C4-2B (cell line): ENCODE measurements around the gene KAZN.

ENCODE experiments used
- CTCF ChIP-seq: fragments of 450-650 bp; conservative IDR thresholded peaks from 2 replicates; pipeline ENCODE4 v1.5.1; 2017; ENCODE audit warnings: mild to moderate bottlenecking
- ZFX ChIP-seq: fragments of 450-650 bp; IDR thresholded peaks from 2 replicates; pipeline ENCODE4 v1.6.1; 2017

DNA sequence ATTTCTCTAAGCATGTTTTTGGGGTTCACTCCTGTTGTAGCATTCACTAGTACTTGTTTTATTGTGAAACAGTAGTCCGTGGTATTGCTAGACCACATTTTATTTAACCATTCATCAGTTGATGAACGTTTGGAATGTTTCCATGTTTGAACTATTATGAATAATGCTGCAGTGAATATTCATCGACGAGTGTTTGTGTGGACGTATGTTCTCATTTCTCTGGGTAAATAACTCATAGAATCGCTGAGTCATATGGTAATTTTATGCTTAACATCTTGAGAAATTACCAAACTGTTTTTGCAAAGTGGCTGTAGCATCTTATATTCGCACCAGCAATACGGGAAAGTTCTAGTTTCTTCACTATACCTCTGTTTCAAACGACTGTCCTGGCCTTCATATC is 28.0 kb upstream of the KAZN start:
- TF ChIP-seq CTCF (no peak), ZFX (no peak)
